Gastrocnemius medialis (tissue), 4 donors: ENCODE results near the gene PGK2. TPM values are rescaled to one million over a fixed set of nuclear protein-coding genes. Genes with fewer than 3 reads are reported as not detected.

Experiments used
- ATAC-seq, 2 donors: fragments of 150-250 bp; one replicate each; pipeline ENCODE4 v1.9.1; 2016
- DNase-seq, 2 donors: peaks; one replicate each; pipeline ENCODE4 v3.0.0-alpha.2; 2019
- H3K27ac ChIP-seq, 4 donors: fragments of 200-600 bp; sonication (generic); 1 replicate in 1 of 4; 2 replicates in 3 of 4; pipeline ENCODE4 v1.5.1; 2016 to 2018; ENCODE audit warnings: mild to moderate bottlenecking in 2 of 4, moderate library complexity in 1 of 4
- H3K27me3 ChIP-seq, 3 donors: fragments of 200-600 bp; sonication (generic) in 2 of 3; 1 replicate in 1 of 3; 2 replicates in 2 of 3; pipeline versions ENCODE4 v1.5.1 to v1.6.0; 2016 to 2019; ENCODE audit warnings: mild to moderate bottlenecking in 1 of 3, moderate library complexity in 1 of 3
- H3K36me3 ChIP-seq, 2 donors: fragments of 200-600 bp; sonication (generic) in 1 of 2; one replicate each; pipeline ENCODE4 v1.5.1; 2017 to 2018
- H3K4me1 ChIP-seq, 2 donors: fragments of 200-600 bp; sonication (generic) in 1 of 2; one replicate each; pipeline ENCODE4 v1.5.1; 2016 to 2017; ENCODE audit warnings: mild to moderate bottlenecking in 2 of 2
- H3K4me3 ChIP-seq, 4 donors: fragments of 200-600 bp; sonication (generic) in 3 of 4; 1 replicate in 1 of 4; 2 replicates in 3 of 4; pipeline ENCODE4 v1.5.1; 2016 to 2019; ENCODE audit warnings: mild to moderate bottlenecking in 2 of 4
- H3K9me3 ChIP-seq, 3 donors: fragments of 200-600 bp; sonication (generic) in 2 of 3; 1 replicate in 1 of 3; 2 replicates in 2 of 3; pipeline ENCODE4 v1.5.1; 2016 to 2019
- CTCF ChIP-seq, 5 experiments: fragments of 450-650 bp in 3 of 5; fragments of 200-600 bp in 2 of 5; sonication (generic) in 2 of 5; IDR thresholded peaks in 4 of 5; conservative IDR thresholded peaks in 1 of 5; 1 replicate in 4 of 5; 2 replicates in 1 of 5; pipeline ENCODE4 v1.5.1; 2016 to 2019; ENCODE audit warnings: antibody characterized with exemption in 5 of 5, mild to moderate bottlenecking in 3 of 5, moderate library complexity in 3 of 5
- POLR2A ChIP-seq, 2 donors: fragments of 450-650 bp; IDR thresholded peaks; one replicate each; pipeline ENCODE4 v1.6.1; 2017; ENCODE audit warnings: antibody characterized with exemption in 2 of 2, mild to moderate bottlenecking in 2 of 2, moderate library complexity in 2 of 2
- in situ Hi-C, 4 donors: fragments of 200-750 bp; cut with MboI; loops; one replicate each; pipeline versions ENCODE4 v1.15.0 to v1.8.0; 2017; ENCODE audit warnings: low sequenced_read_pairs in 4 of 4
- intact Hi-C: fragments of 100-400 bp; cut with DNase I; formaldehyde crosslinking; loops from one replicate; pipeline ENCODE4 v1.15.1; 2023; ENCODE audit warnings: low total_unique reads
- total RNA-seq, 4 donors: library from RNA; depleted of rRNA; stranded (reverse); fragments of >200 nt; gene quantifications; one replicate each; pipeline versions ENCODE4 v1.1.0 to v1.2.3, GENCODE V29; 2016

PGK2 gene
- total RNA-seq, 4 donors from 2014 or later = not detected

- no peaks in the 10 kb centered on the region for H3K9me3 ChIP-seq
- intact Hi-C loops (no loop called here), in situ Hi-C loops (no loop called here)
- no peaks in the 10 kb centered on the region for H3K36me3 ChIP-seq
- H3K4me3 ChIP-seq = no peak overlapping the region
- no peak for DNase-seq
- no peak for ATAC-seq
- no peak overlapping the region for H3K27ac ChIP-seq
- TF ChIP-seq POLR2A (IDR thresholded peaks at IDR 0.05) = no peak
- TF ChIP-seq CTCF (IDR thresholded peaks at IDR 0.05 in 4 of 5, conservative IDR thresholded peaks at IDR 0.05 in 1 of 5) = no peak
- H3K4me1 ChIP-seq = no peaks in the 10 kb centered on the region
- H3K27me3 ChIP-seq = no peaks in the 10 kb centered on the region
These were observed 3.3 kb upstream of the PGK2 start for GRCh38 chr6:49790341-49790740.

- H3K27me3 ChIP-seq = no peaks in the 10 kb centered on the region
- H3K4me1 ChIP-seq = no peaks in the 10 kb centered on the region
- no peaks in the 10 kb centered on the region for H3K9me3 ChIP-seq
- H3K36me3 ChIP-seq = no peaks in the 10 kb centered on the region
- TF ChIP-seq POLR2A (IDR thresholded peaks at IDR 0.05) = no peak
- no peak for TF ChIP-seq CTCF (IDR thresholded peaks at IDR 0.05 in 4 of 5, conservative IDR thresholded peaks at IDR 0.05 in 1 of 5)
- no peak for DNase-seq
- H3K4me3 ChIP-seq = no peak overlapping the region
- in situ Hi-C loops (no loop called here), intact Hi-C loops (no loop called here)
- no peak for ATAC-seq
- no peak overlapping the region for H3K27ac ChIP-seq
These were observed 2.8 kb downstream of the PGK2 start for GRCh38 chr6:49784272-49784671.

- no peaks in the 10 kb centered on the region for H3K9me3 ChIP-seq
- H3K27me3 ChIP-seq = no peaks in the 10 kb centered on the region
- in situ Hi-C loops = no loop called here
- no peak overlapping the region for H3K4me3 ChIP-seq
- TF ChIP-seq CTCF (IDR thresholded peaks at IDR 0.05 in 4 of 5, conservative IDR thresholded peaks at IDR 0.05 in 1 of 5) (no peak), POLR2A (IDR thresholded peaks at IDR 0.05) (no peak)
- H3K4me1 ChIP-seq = no peaks in the 10 kb centered on the region
- H3K27ac ChIP-seq = no peak overlapping the region
- intact Hi-C loops = no loop called here
- ATAC-seq (no peak), DNase-seq (no peak)
- no peaks in the 10 kb centered on the region for H3K36me3 ChIP-seq
These were observed 4.4 kb downstream of the PGK2 start for GRCh38 chr6:49782725-49783124.

- Histone ChIP-seq H3K36me3 (no peaks in the 10 kb centered on the region), H3K4me1 (no peaks in the 10 kb centered on the region), H3K4me3 (no peak overlapping the region), H3K27ac (no peak overlapping the region), H3K9me3 (no peaks in the 10 kb centered on the region), H3K27me3 (no peaks in the 10 kb centered on the region)
- intact Hi-C loops (no loop called here), in situ Hi-C loops (no loop called here)
- no peak for DNase-seq
- no peak for TF ChIP-seq POLR2A (IDR thresholded peaks at IDR 0.05)
- TF ChIP-seq CTCF (IDR thresholded peaks at IDR 0.05 in 4 of 5, conservative IDR thresholded peaks at IDR 0.05 in 1 of 5) = no peak
- no peak for ATAC-seq
These were observed 4.8 kb downstream of the PGK2 start for GRCh38 chr6:49782293-49782692.

- TF ChIP-seq CTCF (IDR thresholded peaks at IDR 0.05 in 4 of 5, conservative IDR thresholded peaks at IDR 0.05 in 1 of 5) = no peak
- no peak for TF ChIP-seq POLR2A (IDR thresholded peaks at IDR 0.05)
- H3K9me3 ChIP-seq = no peaks in the 10 kb centered on the region
- H3K4me1 ChIP-seq = no peaks in the 10 kb centered on the region
- intact Hi-C loops (no loop called here), in situ Hi-C loops (no loop called here)
- DNase-seq (no peak), ATAC-seq (no peak)
- no peaks in the 10 kb centered on the region for H3K27me3 ChIP-seq
- no peak overlapping the region for H3K4me3 ChIP-seq
- H3K27ac ChIP-seq = no peak overlapping the region
- H3K36me3 ChIP-seq = no peaks in the 10 kb centered on the region
These were observed 10.6 kb downstream of the PGK2 start for GRCh38 chr6:49776444-49776843.
